AG04450 (cell line): Measurements from ENCODE around the gene C5orf46. TPM values are rescaled to one million over a fixed set of nuclear protein-coding genes. Genes with fewer than 3 reads are reported as not detected.

ENCODE experiments used
- CTCF ChIA-PET: fragments of 300-600, 350-600 bp; formaldehyde crosslinking; extraction: SDS; loops from one replicate; lab custom pipeline; 2022; ENCODE audit warnings: antibody characterized with exemption, inconsistent platforms; lab: Charles Lee
- POLR2A ChIA-PET: fragments of 350-600 bp; formaldehyde crosslinking; extraction: SDS; loops from one replicate; lab custom pipeline; 2021; ENCODE audit warnings: antibody characterized with exemption, inconsistent platforms; lab: Yijun Ruan, JAX
- DNase-seq: peaks from one replicate; pipeline ENCODE4 v3.0.0-alpha.2; 2011; ENCODE audit warnings: low read depth, low spot score
- H3K27ac ChIP-seq: one replicate; pipeline ENCODE4 v1.5.1; 2012; ENCODE audit warnings: low read depth, low read length, control low read depth
- H3K27me3 ChIP-seq: one replicate; pipeline ENCODE4 v1.6.0; 2012; ENCODE audit warnings: low read length; ENCODE audit not compliant: control insufficient read depth, insufficient read depth
- H3K4me3 ChIP-seq: 2 replicates; pipeline ENCODE4 v1.5.1; 2011; ENCODE audit warnings: mild to moderate bottlenecking, low read depth, low read length, control low read depth
- H3K9me3 ChIP-seq: 2 replicates; pipeline ENCODE4 v1.5.1; 2012; ENCODE audit warnings: low read length; ENCODE audit not compliant: control insufficient read depth, insufficient read depth
- polyA plus RNA-seq: library from polyadenylated mRNA; depleted of rRNA; stranded (reverse); fragments of >200 nt; gene quantifications from 2 replicates; pipeline ENCODE4 v1.2.3, GENCODE V29; 2011
- TF ChIP-seq, protein P1 (sequence below): IDR thresholded peaks from 2 replicates; pipeline ENCODE4 v1.5.1; 2011; ENCODE audit warnings: low read depth, low read length, control low read depth, inconsistent platforms

The C5orf46 gene
- polyA plus RNA-seq, 1 experiment, result not detected

DNA sequence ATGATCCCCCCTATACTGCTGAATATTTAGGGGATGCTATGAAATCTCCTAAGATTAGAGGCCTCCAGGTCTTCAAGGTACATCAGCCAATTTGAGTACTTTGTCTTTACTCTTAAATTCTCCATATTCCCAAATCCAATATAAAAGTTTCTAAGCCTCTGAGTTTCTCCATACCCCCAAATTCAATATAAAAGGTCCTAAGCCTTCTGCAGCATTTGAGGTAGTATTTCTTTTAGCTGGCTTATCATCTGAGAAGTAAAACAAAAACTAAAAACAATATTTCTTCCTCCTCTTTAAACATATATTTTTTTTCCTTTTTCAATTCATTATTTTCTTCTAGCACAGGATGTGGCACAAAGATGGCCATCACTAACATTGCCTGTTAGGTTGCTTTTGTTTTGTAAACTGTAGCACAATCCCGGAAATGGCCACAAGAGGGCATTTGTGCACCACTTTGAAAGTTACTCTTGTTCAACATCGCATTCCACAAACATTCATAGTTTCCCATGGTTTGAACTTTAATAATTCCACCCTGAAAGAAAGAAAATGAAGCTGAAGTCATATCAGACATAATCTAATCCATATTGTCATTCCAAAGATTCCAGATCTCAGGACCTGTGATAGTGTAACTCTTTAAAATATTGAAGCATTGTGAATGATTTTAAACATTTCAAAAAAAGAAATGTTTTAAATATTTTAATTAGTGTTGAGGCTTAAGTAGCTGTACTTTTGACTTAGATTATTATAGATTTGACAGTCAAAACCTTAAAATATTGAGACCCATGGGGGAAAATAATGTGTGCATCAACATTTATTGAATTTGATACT, 48.8 kb downstream of the C5orf46 start:
- POLR2A ChIA-PET, result no interaction called here

DNA sequence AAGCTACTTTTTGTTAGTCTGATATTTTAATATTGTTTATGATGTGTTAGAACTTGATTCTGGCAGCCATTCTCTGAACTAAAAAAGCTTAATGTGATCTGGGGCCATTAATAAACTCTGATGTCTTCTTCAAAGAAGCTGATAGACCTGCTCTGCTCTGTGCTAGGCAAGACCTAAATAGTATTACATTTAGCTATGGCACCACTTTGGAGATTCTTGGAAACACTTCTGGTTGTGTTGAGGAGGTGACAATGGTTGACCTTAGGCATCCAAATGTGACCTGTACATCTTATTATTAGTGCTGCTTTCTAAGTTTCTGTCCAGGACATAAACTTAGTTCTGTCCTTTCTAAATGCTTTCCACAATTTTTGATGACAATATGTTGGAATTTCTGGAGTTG, 49.5 kb downstream of the C5orf46 start:
- no peaks in the 10 kb centered on the region for H3K27me3 ChIP-seq
- TF ChIP-seq, protein P1, sequence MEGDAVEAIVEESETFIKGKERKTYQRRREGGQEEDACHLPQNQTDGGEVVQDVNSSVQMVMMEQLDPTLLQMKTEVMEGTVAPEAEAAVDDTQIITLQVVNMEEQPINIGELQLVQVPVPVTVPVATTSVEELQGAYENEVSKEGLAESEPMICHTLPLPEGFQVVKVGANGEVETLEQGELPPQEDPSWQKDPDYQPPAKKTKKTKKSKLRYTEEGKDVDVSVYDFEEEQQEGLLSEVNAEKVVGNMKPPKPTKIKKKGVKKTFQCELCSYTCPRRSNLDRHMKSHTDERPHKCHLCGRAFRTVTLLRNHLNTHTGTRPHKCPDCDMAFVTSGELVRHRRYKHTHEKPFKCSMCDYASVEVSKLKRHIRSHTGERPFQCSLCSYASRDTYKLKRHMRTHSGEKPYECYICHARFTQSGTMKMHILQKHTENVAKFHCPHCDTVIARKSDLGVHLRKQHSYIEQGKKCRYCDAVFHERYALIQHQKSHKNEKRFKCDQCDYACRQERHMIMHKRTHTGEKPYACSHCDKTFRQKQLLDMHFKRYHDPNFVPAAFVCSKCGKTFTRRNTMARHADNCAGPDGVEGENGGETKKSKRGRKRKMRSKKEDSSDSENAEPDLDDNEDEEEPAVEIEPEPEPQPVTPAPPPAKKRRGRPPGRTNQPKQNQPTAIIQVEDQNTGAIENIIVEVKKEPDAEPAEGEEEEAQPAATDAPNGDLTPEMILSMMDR, result no peak
- ChIA-PET POLR2A (no interaction called here), CTCF (interaction anchor here (0.6 to 3.8 kb wide), 9 partner anchors 9 to 873 kb away, joined by 3 to 78 read pairs (median 5); no protein-coding TSS in a partner anchor)
- H3K27ac ChIP-seq, result no peak overlapping the region
- no peaks in the 10 kb centered on the region for H3K9me3 ChIP-seq
- no peak for DNase-seq
- no peak overlapping the region for H3K4me3 ChIP-seq

More for the DNA sequence above, 48.8 kb downstream of the C5orf46 start:
- TF ChIP-seq, protein P1, result peak; percentile 87
- Histone ChIP-seq H3K9me3 (no peaks in the 10 kb centered on the region), H3K27ac (no peak overlapping the region), H3K27me3 (no peaks in the 10 kb centered on the region), H3K4me3 (no peak overlapping the region)
- peak; percentile 15 for DNase-seq
- CTCF ChIA-PET, result interaction anchor here (0.6 to 3.8 kb wide), 42 partner anchors 8 to 876 kb away, joined by 3 to 78 read pairs (median 4); no protein-coding TSS in a partner anchor

DNA sequence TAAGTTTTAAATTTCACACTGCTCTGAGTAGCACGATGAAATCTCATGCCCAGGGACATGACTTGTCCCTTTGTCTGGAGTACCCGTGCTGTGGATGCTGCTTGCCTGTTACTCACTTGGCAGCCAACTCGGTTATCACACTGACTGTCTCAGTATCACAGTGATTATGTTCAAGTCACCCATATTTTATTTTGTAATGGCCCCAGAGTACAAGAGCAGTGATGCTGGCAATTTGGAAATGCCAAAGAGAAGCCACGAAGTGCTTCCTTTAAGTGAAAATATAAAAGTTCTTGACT, 50.6 kb downstream of the C5orf46 start:
- TF ChIP-seq, protein P1, result no peak
- no peak overlapping the region for H3K4me3 ChIP-seq
- no peaks in the 10 kb centered on the region for H3K9me3 ChIP-seq
- H3K27me3 ChIP-seq, result no peaks in the 10 kb centered on the region
- ChIA-PET POLR2A (no interaction called here), CTCF (interaction anchor here (1.1 to 3.8 kb wide), 3 partner anchors 33 to 874 kb away, joined by 3 to 38 read pairs (median 3); no protein-coding TSS in a partner anchor)
- no peak for DNase-seq
- no peak overlapping the region for H3K27ac ChIP-seq

DNA sequence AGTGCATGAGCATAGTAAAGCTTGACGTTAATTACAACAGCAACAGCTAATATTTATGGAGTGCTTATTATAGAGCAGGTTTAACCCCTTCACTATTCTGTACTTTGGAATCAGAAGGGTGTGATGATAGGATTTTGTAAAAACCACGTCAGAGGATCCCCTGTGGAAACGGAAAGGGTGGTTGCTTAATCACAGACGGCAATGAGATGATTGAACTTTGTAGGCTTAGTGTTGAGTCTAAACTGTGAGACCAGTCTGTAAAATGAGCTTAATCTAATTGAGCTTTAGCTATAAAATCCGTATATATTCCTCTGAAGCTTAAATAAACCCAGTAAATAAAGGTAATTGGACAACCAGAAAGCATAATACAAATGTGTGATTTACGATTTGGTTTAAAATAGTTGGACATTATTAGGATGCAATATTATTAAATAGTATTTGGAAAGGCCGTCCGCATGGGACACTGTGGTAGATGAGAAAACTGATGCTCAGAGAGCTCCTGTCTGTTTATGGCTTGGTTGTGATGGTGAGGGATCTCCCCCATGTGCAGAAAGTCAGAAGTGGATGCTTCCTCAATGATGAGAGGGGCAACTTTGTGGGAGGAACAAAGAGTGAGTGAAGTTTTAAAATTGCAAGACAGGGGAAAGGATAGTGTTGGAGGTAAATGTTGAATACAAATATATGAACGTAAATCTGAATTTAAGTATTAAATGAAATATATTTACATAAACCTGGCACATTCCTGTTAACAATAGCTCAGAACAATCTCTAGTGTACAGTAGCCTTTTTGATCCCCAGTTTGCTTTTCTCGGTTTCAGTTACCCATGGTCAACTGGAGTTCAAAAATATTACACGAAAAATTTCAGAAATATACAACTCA, 51.2 kb downstream of the C5orf46 start:
- no peak overlapping the region for H3K4me3 ChIP-seq
- TF ChIP-seq, protein P1, result no peak
- no peak overlapping the region for H3K27ac ChIP-seq
- H3K9me3 ChIP-seq, result no peaks in the 10 kb centered on the region
- POLR2A ChIA-PET, result no interaction called here
- no peaks in the 10 kb centered on the region for H3K27me3 ChIP-seq
- CTCF ChIA-PET, result interaction anchor here (1.1 to 1.6 kb wide), 2 partner anchors 32 to 80 kb away, joined by 3 to 5 read pairs; no protein-coding TSS in a partner anchor
- DNase-seq, result no peak
